Raji (cell line): ENCODE results near the gene TRIM2.

Source experiments
- POLR2A ChIP-seq: IDR thresholded peaks from 2 replicates; pipeline ENCODE4 v1.6.1; 2011; ENCODE audit warnings: low read depth, low read length, control low read depth; ENCODE audit not compliant: insufficient read depth

TRIM2 gene

DNA sequence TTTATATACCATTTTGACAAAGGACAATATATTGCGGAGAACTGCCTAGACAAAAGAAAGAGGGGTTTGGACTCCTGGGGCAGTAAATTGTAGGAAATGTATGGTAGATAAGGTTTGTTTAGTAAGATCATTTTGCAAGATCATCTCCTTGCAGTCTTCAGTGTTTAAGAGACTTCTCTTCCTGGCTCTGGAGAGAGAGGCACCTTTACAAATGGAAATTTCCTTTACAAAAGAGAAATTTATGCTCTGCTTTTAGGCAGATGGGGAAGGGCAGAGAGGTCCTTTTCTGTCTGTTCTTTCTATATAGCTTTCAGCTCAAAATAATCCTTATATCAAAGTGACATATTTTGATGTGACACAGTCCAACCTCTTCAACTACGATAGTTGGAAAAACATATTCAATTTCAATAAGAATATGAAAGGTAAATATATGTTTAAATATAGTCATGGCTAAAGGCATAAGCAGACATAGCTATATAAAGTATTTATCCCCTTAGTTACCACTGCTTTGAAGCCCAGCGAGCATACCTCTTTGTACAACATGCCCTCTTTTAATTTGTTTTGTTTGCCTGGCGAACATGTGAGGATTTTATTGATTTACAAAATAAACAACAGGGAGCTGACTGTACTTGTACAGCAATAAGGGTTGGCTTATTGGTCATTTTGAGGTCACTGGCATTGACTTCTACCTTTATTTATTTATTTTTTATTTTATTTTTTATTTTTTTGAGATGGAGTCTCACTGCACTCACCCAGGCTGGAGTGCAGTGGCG lies 65.2 kb downstream of the TRIM2 start:
- no peak for TF ChIP-seq POLR2A

DNA sequence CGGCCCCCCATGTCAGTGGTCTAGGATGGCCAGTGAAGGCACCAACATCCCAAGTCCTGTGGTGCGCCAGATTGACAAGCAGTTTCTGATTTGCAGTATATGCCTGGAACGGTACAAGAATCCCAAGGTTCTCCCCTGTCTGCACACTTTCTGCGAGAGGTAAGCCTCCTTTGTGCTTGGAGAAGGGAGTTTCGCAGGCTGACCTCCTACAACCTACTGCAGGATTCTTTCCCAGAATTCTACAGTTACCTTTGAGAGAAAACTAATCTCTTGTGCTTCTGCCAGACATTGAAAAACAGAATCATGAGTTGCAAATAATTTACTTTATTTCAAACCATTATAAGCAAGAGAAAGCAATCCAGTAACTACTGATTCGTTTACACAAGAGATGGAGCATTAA lies 66.1 kb downstream of the TRIM2 start:
- TF ChIP-seq POLR2A: no peak

GRCh38 chr4:153271820-153272219 lies 67.6 kb downstream of the TRIM2 start:
- TF ChIP-seq POLR2A: no peak

DNA sequence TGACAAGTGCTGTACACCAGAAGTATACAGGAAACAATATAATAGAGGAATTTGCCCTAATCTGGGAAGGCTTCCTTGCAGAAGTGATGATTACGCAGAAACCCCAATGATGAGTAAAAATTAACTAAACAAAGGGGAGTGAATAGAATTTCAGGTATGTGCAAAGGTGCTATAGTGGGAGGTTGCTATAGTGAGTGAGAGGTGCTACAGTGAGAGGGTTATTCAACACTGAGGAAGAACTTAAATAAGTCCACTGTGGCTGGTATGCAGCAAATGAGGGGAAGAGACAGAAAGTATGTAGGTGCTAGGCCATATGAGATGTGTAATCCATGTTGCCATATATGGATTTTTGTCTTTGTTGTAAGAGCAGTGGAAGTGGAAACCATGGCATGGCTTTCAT lies 69.5 kb downstream of the TRIM2 start:
- no peak for TF ChIP-seq POLR2A

DNA sequence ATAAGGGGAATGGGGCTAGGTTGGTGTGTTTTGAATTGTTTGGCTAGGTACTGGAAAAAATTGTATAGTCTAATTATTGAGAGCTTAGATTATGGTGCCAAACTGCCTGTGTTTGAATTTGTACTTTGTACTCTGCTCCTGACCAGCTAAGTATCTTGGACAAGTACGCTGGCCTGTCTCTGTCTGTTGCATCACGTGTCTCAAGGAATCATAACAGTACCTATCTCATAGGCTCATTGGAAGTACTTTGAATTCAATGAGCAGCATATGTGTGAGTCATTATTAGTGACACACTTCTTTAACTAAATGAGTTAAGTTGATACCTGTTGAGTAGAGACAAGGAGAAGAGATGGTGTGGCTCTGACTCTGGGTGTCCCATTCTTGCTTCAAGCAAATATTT lies 70.7 kb downstream of the TRIM2 start:
- no peak for TF ChIP-seq POLR2A

- TF ChIP-seq POLR2A: no peak
Measured at GRCh38 chr4:153275380-153276276, 71.4 kb downstream of the TRIM2 start.

DNA sequence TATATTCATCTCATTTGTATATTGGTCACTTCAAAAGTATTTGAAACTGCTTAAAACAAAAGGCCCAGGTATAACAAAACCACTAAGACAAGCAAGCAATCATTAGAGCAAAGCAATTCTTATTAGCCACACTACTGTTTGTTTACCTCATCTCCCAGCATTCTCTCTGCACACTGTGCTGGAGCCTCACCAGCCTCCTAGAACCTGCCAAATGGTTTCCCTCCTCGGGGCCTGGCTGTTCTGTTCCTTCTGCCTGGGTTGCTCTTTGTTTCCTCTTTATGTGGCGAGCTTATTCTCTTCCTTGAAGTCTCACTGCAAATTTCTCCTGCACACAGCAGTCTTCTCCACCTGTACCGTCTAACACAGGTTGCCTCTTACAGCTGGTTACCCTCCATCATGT lies 72.7 kb downstream of the TRIM2 start:
- TF ChIP-seq POLR2A: no peak

- no peak for TF ChIP-seq POLR2A
Measured at GRCh38 chr4:153281476-153281875, 77.2 kb downstream of the TRIM2 start.

DNA sequence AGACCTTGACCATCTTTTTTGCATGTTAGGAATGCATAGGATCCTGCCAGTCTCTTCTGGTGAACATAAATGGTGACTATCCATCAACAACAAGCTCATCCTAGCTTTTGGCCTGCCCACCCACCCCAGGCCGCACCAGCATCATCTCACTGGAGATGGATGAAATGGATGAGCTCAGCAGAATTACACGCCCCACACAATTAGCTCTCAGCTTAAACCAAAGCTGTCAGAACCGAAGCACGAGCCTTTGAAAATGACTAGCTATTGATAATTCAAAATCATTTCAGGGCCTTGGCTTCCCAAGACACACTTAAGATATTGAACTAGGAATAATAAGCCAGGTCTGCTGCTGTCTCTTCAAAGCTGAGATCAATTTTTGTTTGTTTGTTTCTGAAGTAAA lies 77.8 kb downstream of the TRIM2 start:
- TF ChIP-seq POLR2A: no peak

DNA sequence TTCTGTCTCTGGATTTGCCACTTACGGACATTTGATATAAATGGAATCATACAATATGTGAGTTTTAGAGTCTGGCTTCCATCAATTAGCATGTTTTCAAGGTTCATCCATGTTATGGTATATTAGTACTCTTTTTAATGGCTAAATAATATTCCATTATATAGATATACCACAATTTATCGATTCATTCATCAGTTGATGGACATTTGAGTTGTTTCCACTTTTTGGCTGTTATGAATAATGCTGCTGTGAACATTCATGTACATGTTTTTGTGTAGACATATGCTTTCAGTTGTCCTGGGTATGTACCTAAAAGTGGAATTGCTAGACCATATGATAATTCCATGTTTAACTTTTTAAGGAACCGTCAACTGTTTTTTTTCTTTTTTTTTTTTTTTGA lies 79.0 kb downstream of the TRIM2 start:
- no peak for TF ChIP-seq POLR2A

- TF ChIP-seq POLR2A: no peak
Measured at GRCh38 chr4:153290134-153290533, 85.9 kb downstream of the TRIM2 start.

- no peak for TF ChIP-seq POLR2A
Measured at GRCh38 chr4:153291562-153291961, 87.3 kb downstream of the TRIM2 start.

DNA sequence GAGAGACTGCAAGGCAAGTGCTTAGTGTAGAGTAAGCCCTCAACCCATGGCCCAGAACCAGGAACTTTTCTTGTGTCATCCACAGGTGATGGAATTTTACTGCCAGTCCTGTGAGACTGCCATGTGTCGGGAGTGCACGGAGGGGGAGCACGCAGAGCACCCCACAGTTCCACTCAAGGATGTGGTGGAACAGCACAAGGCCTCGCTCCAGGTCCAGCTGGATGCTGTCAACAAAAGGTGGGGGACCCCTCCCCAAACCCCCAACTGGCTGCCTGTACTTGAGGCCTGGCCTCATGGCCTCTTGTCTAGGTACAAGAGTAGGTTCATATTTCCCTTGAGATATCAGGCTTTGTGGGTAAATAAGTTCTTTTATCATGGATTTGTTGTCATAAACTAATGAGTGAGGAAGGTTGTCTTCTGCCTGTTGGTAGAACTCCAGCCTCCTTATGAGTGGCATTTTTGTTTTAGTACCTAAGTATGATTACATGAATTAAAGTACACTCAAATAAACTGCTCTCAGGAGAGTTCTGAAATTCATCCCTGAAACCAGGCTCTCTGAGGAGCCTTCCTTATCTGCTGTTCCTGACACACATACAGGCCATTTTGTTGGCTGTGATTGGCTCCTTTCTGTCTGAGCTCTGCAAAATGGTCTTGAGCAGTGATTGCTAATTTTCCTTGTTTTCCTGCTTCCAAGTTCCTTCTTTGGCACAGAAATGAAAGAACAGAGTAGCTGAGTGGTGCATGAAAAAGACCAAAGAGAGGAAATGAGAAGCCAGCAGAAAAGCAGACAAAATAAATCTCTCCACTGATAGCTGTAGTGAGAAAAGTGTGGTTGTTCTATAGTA lies 88.9 kb downstream of the TRIM2 start:
- no peak for TF ChIP-seq POLR2A

DNA sequence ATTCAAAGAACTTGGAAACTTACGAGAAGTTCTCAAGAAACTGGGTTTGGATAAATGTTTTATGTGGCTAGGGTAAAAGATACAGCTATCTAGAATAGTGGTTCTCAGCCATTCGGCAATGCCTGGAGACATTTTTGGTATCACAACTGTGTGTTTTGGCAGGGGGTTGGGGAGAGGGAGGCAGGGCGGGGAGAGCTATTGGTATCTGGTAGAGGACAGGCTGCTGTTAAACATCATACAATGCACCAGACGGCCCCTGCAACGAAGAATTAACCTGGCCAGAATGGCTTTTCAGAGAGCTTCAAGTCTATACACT lies 89.5 kb downstream of the TRIM2 start:
- TF ChIP-seq POLR2A: no peak

GRCh38 chr4:153294631-153295030 lies 90.4 kb downstream of the TRIM2 start:
- no peak for TF ChIP-seq POLR2A
